GM12864 (cell line): ENCODE data around the gene RPRD1A.

Experiments
- DNase-seq: peaks from one replicate; pipeline ENCODE4 v3.0.0-alpha.2; 2011; ENCODE audit warnings: low read depth
- H3K4me3 ChIP-seq: 2 replicates; pipeline ENCODE4 v1.5.1; 2011; ENCODE audit warnings: mild to moderate bottlenecking, low read depth, low read length, control low read depth
- TF ChIP-seq, protein P1 (sequence below): IDR thresholded peaks from 2 replicates; pipeline ENCODE4 v1.5.1; 2011; ENCODE audit warnings: low read depth, mild to moderate bottlenecking, moderate library complexity, low read length, control low read depth, inconsistent platforms; ENCODE audit errors: missing control alignments

The RPRD1A gene

DNA sequence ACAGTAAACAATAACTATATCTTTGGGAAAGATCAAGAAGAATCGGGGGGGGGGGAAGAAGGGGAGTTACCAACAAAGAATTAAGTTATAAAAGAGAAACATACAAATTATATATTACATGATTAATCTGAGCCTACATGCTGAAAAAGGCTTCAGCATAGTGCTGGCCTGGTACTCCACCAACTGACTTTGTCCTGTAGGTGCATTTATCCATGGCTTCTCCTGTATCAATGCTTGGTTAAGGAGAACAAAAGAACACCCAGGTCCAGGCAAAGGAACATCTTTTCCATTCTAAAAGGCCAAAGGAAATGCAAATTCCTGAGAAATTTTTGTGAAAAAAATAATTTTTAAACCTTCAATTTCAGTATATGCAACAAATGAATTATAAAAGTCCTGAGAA is 24.2 kb downstream of the RPRD1A start:
- TF ChIP-seq, protein P1, sequence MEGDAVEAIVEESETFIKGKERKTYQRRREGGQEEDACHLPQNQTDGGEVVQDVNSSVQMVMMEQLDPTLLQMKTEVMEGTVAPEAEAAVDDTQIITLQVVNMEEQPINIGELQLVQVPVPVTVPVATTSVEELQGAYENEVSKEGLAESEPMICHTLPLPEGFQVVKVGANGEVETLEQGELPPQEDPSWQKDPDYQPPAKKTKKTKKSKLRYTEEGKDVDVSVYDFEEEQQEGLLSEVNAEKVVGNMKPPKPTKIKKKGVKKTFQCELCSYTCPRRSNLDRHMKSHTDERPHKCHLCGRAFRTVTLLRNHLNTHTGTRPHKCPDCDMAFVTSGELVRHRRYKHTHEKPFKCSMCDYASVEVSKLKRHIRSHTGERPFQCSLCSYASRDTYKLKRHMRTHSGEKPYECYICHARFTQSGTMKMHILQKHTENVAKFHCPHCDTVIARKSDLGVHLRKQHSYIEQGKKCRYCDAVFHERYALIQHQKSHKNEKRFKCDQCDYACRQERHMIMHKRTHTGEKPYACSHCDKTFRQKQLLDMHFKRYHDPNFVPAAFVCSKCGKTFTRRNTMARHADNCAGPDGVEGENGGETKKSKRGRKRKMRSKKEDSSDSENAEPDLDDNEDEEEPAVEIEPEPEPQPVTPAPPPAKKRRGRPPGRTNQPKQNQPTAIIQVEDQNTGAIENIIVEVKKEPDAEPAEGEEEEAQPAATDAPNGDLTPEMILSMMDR = no peak
- DNase-seq = no peak
- no peak overlapping the region for H3K4me3 ChIP-seq

DNA sequence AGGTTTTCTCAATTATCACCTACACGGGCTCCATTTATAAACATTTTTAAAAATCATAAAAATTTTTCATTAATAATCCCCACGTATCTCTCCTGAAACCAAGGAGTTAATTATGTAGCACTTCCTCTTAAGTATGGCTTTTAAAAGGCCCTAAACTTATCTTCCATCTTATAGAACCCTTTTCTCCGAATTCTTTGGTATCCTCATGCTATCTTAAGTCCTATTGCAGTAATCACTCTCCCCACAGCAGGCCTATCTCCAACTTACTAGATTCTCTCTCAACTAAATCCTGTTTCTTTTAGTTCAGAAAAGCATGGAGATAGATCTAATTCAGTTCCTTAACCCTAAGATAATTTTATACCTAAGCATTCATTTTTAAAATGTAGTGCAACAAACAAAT is 26.2 kb downstream of the RPRD1A start:
- H3K4me3 ChIP-seq = no peak overlapping the region
- DNase-seq = no peak
- TF ChIP-seq, protein P1 = no peak

DNA sequence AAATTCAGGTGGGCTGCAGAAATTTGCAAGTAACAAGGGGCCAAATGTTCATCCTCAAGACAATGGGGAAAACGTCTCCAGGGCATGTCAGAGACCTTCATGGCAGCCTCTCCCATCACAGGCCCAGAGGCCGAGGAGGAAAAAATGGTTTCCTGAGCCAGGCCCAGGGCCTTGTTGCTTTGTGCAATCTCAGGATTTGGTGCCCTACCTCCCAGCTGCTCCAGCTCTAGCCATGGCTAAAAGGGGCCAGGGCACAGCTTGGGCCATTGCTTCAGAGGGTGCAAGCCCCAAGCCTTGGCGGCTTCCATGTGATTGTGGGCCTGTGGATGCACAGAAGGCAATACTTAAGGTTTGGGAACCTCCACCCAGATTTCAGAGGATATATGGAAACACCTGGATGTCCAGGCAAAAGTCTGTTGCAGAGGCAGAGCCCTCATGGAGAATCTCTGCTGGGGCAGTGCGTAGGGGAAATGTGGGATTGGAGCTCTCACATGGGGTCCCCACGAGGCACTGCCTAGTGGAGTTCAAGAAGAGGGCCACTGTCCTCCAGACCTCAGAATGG is 29.2 kb downstream of the RPRD1A start:
- DNase-seq = no peak
- TF ChIP-seq, protein P1 = no peak
- no peak overlapping the region for H3K4me3 ChIP-seq

DNA sequence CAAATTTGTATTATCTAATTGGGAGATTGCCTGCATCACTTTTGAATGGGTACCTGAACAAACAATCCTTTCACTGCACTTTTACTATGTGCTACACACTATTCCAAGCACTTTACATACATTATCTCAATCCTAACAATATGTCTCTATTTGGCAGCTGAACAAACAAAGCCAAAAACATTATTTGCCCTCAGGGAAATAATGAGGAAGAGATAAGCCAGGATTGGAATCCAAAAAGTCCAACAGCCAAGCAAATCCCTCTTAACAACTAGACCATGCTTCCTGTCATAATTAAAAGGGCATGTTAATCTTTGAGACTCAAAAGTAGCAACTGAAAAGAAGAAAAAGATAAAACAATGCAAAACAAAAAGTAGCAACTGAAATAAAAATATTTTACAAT is 32.1 kb downstream of the RPRD1A start:
- TF ChIP-seq, protein P1 = no peak
- H3K4me3 ChIP-seq = no peak overlapping the region
- no peak for DNase-seq

DNA sequence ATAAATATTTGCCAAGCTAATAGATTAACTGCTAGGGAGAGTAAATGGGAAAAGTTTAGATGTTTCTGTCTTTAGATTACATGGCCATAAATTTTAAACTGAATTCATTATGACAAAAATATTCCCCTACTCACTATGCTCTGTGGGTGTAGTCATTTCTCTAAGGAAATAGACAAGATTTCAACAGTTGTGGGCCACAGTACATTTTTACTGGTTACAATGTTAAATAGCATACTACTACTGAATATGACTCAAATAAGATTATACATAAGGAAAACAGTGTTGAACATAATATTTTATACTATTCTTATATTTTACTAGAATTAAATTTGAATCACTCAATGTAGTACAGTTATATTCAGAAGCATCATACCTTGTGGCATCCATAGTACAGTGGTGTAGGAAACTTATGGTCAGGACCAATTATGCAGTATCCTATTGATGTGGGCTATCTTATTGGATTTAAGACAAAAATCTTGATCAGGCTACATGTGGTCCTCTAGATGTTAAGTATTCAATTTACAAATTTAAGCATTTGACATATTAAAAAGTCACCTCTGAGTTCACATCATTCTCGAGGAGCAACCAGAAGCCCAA is 33.0 kb downstream of the RPRD1A start:
- DNase-seq = no peak
- TF ChIP-seq, protein P1 = no peak
- H3K4me3 ChIP-seq = no peak overlapping the region

DNA sequence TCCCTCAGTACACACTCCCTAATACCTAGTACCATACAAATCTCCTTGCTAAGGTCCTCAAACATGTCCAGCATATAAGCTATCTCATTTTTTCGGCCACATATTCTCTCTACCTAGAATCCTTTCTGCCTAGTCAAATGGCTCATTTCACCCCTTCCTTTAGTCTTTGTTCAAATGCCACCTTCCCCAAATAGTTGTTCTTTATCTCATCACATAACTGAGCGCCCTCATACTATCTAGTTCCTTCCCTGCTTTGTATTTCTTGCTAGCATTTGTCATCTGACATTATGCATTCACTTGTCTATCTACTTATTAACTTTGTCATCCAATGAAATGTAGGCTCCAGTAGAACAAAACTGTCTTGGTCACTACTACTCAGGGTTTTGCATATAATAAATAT is 35.5 kb downstream of the RPRD1A start:
- TF ChIP-seq, protein P1 = no peak
- DNase-seq = no peak
- no peak overlapping the region for H3K4me3 ChIP-seq

DNA sequence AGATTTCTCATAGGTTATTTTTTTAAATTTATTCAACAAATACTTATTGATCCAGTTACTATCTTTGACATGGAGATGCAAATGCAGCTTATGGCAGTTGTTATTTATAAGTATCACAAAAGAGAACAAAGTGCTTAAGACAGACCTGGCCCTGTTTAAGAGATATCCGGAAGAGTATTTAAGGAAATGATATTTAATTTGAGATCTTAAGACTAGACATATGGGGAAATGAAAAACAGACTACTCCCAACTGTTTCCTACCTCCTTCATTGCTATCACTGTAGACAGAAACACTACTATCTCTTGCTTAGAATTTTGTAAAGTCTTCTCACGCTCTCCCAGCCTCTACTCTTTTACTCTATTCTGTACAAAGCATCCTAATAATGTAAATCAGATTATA is 36.0 kb downstream of the RPRD1A start:
- peak; percentile 15 for DNase-seq
- TF ChIP-seq, protein P1 = no peak
- no peak overlapping the region for H3K4me3 ChIP-seq
